Fibroblast of skin of right quadriceps (primary cell): Measurements from ENCODE around the gene TIMM10B.
"Not testable (repeated sequence)": the region's sequence is repeated elsewhere in the genome, so short reads cannot be mapped to it uniquely, and the experiment has no call there.

ENCODE experiments used
- DNase-seq: peaks from one replicate; pipeline ENCODE4 v3.0.0-alpha.2; 2013

Gene TIMM10B

DNA sequence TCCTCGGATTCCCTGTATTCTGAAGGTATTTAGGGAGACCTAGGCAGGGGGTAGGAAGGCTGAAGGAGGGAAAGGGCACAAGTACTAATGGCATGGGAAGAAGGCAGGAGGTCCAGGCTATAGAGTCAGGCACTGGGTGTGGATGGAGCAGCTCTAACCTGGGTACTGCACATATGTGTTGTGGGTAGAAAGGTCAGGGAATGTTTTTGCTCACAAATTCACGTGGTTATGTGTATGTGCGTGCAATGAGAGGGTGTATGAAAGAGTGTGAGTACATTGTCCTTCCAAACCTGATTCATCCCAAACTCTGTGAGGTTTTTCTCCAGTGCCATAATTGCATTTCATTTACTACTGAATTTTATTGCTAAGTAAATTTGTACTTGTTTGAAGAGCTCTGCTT lies 39.0 kb downstream of the TIMM10B start:
- no peak for DNase-seq

DNA sequence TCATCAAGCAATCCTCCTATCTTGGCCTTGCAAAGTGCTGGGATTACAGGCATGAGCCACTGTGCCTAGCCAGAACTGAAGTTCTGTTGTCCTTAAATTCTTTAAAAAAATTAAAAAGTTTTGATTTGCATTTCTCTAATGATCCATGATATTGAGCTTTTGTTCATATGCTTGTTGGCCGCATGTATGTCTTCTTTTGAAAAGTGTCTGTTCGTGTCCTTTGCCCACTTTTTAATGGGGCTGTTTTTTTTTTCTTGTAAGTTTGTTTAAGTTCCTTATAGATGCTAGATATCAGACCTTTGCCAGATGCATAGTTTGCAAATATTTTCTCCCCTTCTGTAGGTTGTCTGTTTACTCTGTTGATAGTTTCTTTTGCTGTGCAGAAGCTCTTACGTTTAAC lies 40.6 kb downstream of the TIMM10B start:
- DNase-seq, result not testable (repeated sequence)

DNA sequence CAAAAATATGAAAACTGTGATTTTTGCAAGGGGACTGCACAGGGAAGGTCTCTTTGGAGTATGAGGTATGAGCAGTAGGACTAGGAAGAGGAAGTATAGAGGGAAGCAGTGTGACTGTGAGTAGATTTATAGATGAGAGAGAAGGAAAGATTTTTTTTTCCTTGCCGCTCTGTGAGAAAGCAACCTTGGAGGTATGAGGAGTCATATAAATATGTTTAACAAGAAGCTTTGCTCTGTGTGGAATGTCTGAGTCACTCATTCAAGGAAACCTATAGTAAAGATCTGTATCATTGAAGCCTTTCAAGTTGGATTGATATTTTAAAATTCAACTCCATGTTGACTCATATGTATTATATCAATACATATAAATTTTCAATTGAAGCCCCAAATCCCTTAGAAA lies 42.0 kb downstream of the TIMM10B start:
- DNase-seq, result peak; percentile 74

DNA sequence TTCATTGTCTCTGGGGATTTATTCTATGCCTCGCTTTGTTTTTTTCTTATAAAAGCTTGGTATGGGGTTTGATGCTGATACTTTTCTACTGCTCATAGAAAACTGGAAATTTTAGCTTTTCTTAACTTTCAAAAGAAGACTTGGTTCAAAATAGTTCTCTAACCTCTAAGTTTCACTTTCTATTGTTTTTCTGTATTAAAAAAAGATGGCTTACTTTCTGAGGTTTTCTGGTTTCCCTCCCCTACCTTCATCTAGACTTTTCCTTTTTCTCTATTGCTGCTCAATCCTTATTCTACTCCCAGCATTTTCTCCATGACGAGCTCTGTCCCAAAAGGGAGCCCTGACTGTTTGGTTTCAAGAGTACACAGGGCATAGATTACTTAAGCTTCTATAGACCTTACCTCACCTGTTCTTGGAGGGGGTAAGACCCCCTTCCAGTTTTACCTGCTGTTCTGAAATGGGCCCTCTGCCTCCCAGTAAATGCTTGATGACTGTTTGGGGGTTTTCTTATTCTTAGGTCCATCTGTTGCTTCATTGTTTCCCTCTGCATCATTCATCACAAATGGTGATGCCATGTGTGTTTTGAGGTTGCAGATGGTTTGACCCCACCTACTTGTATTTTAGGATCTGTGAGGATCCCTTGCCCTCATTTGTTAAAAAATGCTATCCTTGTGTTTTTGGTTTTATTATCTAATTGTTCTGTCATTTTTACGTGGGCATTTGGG lies 45.3 kb downstream of the TIMM10B start:
- no peak for DNase-seq

DNA sequence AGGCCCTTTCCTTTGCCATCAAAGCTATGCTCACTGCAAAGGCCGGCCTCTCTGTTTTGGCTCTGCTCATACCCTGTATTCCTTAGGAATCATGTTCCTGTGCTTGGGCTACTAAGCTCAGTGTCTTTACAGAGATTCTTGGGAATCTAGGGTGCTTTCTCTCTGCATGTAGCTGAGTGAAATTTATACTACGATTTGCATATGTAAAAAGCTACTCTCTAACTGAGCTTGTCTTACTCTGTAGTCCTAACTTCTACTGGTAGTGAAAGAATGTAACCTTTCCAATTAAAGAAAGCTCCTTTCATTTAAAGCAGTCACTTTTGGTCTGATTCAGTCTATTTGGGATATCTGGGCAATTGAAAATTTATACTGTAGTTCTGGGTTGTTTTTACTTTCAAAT lies 48.0 kb downstream of the TIMM10B start:
- no peak for DNase-seq

DNA sequence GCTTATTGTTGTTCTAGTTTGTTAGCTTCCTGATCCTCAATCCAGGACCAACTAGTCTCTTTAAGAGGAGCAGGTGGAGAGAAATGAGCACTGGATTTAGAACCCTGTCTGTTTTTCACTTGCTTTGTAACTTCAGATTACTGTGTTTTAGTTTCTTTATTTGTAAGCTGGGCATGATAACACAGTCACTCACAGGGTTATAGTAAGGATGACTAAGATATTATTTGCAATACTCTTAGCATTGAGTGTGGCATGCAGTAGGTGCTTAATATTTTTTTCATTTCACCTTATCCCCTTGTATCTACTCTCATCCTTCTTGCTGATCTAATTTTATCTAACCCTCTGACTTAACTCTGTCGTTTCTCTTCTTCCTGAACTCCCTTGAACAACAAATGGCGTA lies 49.5 kb downstream of the TIMM10B start:
- DNase-seq, result no peak

DNA sequence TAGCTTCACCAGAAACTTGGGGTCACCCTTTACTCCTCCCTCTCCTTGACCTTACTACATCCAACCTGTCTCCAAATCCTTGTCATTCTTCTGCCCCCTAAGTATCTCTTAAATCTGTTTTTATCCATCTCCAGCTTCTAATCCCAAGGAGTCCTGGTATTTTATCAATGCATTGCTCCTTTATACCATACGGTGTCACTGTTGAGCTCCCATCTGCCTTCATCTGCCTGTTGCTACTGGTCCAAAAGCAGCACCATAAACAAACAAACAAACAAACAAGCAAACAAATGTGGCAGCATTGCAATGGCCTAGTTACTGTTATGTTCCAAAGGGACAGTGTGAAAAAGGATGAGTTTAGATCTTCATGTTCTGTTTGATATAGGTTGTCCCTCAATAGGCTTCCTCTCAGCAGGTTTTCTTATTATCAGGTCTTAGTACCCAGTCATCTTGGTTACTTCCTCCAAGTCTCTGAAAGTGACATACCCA lies 50.0 kb downstream of the TIMM10B start:
- DNase-seq, result peak; percentile 43
